Ascending aorta (tissue), 2 donors: Measurements from ENCODE around the gene RALGPS1. TPM values are rescaled to one million over a fixed set of nuclear protein-coding genes. Genes with fewer than 3 reads are reported as not detected.

Experiments
- DNase-seq, 2 donors: peaks; one replicate each; pipeline ENCODE4 v3.0.0-alpha.2; 2019; ENCODE audit warnings: low spot score in 2 of 2
- H3K27ac ChIP-seq, 2 donors: fragments of 200-600 bp; sonication (generic); one replicate each; pipeline ENCODE4 v1.5.1; 2016 to 2017; ENCODE audit warnings: mild to moderate bottlenecking in 1 of 2
- H3K27me3 ChIP-seq: fragments of 200-600 bp; sonication (generic); one replicate; pipeline ENCODE4 v1.5.1; 2017
- H3K36me3 ChIP-seq, 2 donors: fragments of 200-600 bp; sonication (generic); one replicate each; pipeline ENCODE4 v1.5.1; 2016
- H3K4me1 ChIP-seq, 2 donors: fragments of 200-600 bp; sonication (generic); one replicate each; pipeline ENCODE4 v1.5.1; 2016 to 2017; ENCODE audit warnings: mild to moderate bottlenecking in 1 of 2
- H3K4me3 ChIP-seq, 2 donors: fragments of 200-600 bp; sonication (generic); one replicate each; pipeline ENCODE4 v1.5.1; 2016 to 2017; ENCODE audit warnings: mild to moderate bottlenecking in 1 of 2
- H3K9me3 ChIP-seq, 2 donors: fragments of 200-600 bp; sonication (generic); one replicate each; pipeline ENCODE4 v1.5.1; 2016
- intact Hi-C: fragments of 100-400 bp; cut with DNase I; formaldehyde crosslinking; loops from one replicate; pipeline ENCODE4 v1.15.1; 2023
- total RNA-seq: library from RNA; depleted of rRNA; stranded (reverse); fragments of >200 nt; gene quantifications from one replicate; pipeline ENCODE4 v1.1.0, GENCODE V29; 2016
- TF ChIP-seq, protein P1 (sequence below), 3 experiments: fragments of 200-600 bp in 2 of 3; fragments of 450-650 bp in 1 of 3; sonication (generic) in 2 of 3; IDR thresholded peaks; one replicate each; pipeline ENCODE4 v1.5.1; 2016 to 2019; ENCODE audit warnings: antibody characterized with exemption in 3 of 3, mild to moderate bottlenecking in 1 of 3, moderate library complexity in 1 of 3

The RALGPS1 gene
- total RNA-seq, 1 donor from 2014 or later = 9.8 TPM

DNA sequence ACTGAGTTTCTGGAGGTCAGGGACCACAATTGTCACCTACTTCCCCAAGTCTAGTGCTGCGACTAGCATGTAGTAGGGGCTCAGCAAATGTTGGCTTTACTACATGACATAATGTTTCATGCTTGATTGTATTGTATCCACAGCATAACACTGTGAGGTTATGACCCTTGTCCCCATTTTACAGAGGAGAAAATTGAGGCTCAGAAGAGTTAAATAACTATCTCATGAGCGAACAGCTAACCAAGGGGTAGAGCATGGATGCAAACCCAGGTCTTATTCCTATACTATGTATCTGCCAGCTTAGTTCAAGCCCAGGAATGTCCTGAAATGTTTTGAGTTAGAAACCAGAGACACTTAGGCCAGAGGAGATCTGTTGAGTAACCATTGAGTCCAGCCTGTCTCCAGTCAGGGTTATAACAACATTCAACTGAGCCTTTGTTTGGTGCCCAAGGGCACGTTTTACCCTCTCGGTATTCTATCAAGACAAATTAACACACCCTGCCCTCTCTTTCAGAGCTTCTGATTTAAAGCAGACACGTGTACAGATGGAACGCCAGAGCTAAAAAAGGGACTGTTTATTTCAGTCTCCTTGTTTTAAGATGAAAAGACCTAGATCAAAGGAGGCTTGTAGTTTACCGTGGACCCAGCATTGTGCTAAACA is 191.4 kb downstream of the RALGPS1 start:
- TF ChIP-seq, protein P1, sequence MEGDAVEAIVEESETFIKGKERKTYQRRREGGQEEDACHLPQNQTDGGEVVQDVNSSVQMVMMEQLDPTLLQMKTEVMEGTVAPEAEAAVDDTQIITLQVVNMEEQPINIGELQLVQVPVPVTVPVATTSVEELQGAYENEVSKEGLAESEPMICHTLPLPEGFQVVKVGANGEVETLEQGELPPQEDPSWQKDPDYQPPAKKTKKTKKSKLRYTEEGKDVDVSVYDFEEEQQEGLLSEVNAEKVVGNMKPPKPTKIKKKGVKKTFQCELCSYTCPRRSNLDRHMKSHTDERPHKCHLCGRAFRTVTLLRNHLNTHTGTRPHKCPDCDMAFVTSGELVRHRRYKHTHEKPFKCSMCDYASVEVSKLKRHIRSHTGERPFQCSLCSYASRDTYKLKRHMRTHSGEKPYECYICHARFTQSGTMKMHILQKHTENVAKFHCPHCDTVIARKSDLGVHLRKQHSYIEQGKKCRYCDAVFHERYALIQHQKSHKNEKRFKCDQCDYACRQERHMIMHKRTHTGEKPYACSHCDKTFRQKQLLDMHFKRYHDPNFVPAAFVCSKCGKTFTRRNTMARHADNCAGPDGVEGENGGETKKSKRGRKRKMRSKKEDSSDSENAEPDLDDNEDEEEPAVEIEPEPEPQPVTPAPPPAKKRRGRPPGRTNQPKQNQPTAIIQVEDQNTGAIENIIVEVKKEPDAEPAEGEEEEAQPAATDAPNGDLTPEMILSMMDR (IDR thresholded peaks at IDR 0.05) = no peak
- Histone ChIP-seq H3K4me3 (no peak overlapping the region), H3K27me3 (no peaks in the 10 kb centered on the region), H3K9me3 (no peaks in the 10 kb centered on the region), H3K36me3 (peaks cover 0 to 3% of the 10 kb centered on the region in 2 donors), H3K27ac (no peak overlapping the region), H3K4me1 (peaks cover 0 to 3% of the 10 kb centered on the region in 2 donors)
- no peak for DNase-seq
- intact Hi-C loops = no loop called here

GRCh38 chr9:127106466-127106855 is 191.9 kb downstream of the RALGPS1 start:
- no peak overlapping the region for H3K4me3 ChIP-seq
- TF ChIP-seq, protein P1 (IDR thresholded peaks at IDR 0.05) = no peak
- no peaks in the 10 kb centered on the region for H3K9me3 ChIP-seq
- peaks cover 0 to 3% of the 10 kb centered on the region in 2 donors for H3K4me1 ChIP-seq
- peaks cover 0 to 3% of the 10 kb centered on the region in 2 donors for H3K36me3 ChIP-seq
- DNase-seq = no peak
- no peaks in the 10 kb centered on the region for H3K27me3 ChIP-seq
- H3K27ac ChIP-seq = no peak overlapping the region
- intact Hi-C loops = no loop called here

- no peak overlapping the region for H3K27ac ChIP-seq
- H3K36me3 ChIP-seq = peaks cover 0 to 3% of the 10 kb centered on the region in 2 donors
- intact Hi-C loops = no loop called here
- no peaks in the 10 kb centered on the region for H3K27me3 ChIP-seq
- H3K4me1 ChIP-seq = peaks cover 0 to 3% of the 10 kb centered on the region in 2 donors
- DNase-seq = no peak
- H3K9me3 ChIP-seq = no peaks in the 10 kb centered on the region
- TF ChIP-seq, protein P1 (IDR thresholded peaks at IDR 0.05) = no peak
- H3K4me3 ChIP-seq = no peak overlapping the region
These were observed 192.8 kb downstream of the RALGPS1 start for GRCh38 chr9:127107171-127107928.

GRCh38 chr9:127107929-127108876 is 193.6 kb downstream of the RALGPS1 start:
- TF ChIP-seq, protein P1 (IDR thresholded peaks at IDR 0.05) = no peak
- peaks cover 0 to 3% of the 10 kb centered on the region in 2 donors for H3K36me3 ChIP-seq
- no peak overlapping the region for H3K4me3 ChIP-seq
- H3K27me3 ChIP-seq = no peaks in the 10 kb centered on the region
- no peaks in the 10 kb centered on the region for H3K9me3 ChIP-seq
- intact Hi-C loops = no loop called here
- DNase-seq = no peak
- peaks cover 0 to 8% of the 10 kb centered on the region in 2 donors for H3K4me1 ChIP-seq
- H3K27ac ChIP-seq = no peak overlapping the region

DNA sequence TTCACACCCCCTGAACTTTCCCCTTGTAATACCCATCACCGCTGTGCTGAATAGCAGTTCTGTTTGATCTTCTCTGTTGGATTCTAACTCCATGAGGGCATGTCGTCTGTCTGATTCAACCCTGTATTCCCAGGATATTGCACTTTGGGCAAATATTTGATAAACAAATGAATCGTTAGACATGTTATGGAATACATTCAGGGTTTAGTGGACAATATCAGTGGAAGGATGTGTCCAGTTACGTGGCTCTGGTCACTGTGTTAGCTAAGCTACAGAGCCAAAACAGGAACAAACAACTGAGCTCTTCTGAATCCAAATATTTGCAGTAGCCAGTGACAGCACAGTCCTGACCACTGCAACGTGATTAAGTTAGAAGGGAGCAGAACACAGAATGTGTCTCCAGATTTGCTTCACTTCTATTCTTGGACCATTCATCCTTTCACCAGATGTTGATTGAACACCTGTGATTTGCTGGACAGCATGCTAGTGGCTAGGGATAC is 194.7 kb downstream of the RALGPS1 start:
- no peak for DNase-seq
- H3K9me3 ChIP-seq = no peaks in the 10 kb centered on the region
- H3K36me3 ChIP-seq = peaks cover 0 to 3% of the 10 kb centered on the region in 2 donors
- H3K27ac ChIP-seq = no peak overlapping the region
- TF ChIP-seq, protein P1 (IDR thresholded peaks at IDR 0.05) = no peak
- intact Hi-C loops = no loop called here
- H3K4me3 ChIP-seq = no peak overlapping the region
- H3K27me3 ChIP-seq = no peaks in the 10 kb centered on the region
- peaks cover 0 to 16% of the 10 kb centered on the region in 2 donors for H3K4me1 ChIP-seq
